Measurements from ENCODE around the gene NAGLU. TPM values are rescaled to one million over a fixed set of nuclear protein-coding genes. Genes with fewer than 3 reads are reported as not detected.
A peak's percentile ranks its signal among the peaks of the same experiment; 100 is the strongest.

The NAGLU gene
- polyA plus RNA-seq, 3 donors: 10.4 to 32.9 (median 24.9) TPM

DNA sequence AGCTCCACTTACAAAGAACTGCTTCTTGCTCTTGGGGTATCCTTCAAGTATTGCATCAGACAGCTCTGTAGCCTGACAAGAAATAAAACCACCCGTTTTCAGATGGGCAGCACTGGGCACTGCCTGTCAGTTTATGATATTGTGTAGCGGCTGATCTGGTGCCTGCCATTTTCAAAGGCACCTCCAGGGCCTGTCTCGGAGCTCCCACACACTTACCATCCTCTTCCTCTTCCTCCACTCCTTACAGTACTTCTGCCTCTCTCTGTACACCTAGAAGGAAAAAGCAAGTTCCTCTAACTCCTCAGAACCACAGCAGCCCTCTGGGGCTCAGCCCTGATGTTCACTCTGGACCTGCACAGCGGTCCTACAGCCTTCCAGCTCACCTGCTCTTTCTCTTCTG lies 37.1 kb downstream of the NAGLU start:
- Histone ChIP-seq H3K4me1 (ENCODE audit: control insufficient read depth in 1 of 2, insufficient read depth in 2 of 2, low read length in 2 of 2) (peaks cover 20 to 28% of the 10 kb centered on the region in 2 donors), H4K20me1 (ENCODE audit: insufficient read depth, low read length) (peaks cover 86% of the 10 kb centered on the region), H3K9ac (ENCODE audit: insufficient read depth, low read length, poor library complexity, severe bottlenecking) (no peak overlapping the region), H3K36me3 (replicated peaks in 1 of 2; ENCODE audit: control insufficient read depth in 1 of 2, insufficient read depth in 2 of 2, low read length in 2 of 2) (peaks cover 66 to 71% of the 10 kb centered on the region in 2 donors), H3K4me3 (replicated peaks in 1 of 3; ENCODE audit: low read depth in 2 of 3, low read length in 3 of 3) (no peak overlapping the region), H3K27ac (ENCODE audit: low read depth in 1 of 2, low read length in 2 of 2) (peak overlapping the region in 1 of 2 donors; percentile 27), H3K79me2 (ENCODE audit: insufficient read depth, low read length) (peaks cover 62% of the 10 kb centered on the region), H2AFZ (ENCODE audit: insufficient read depth, low read depth, low read length, poor library complexity, severe bottlenecking) (no peak overlapping the region), H3K4me2 (replicated peaks; ENCODE audit: extremely low read depth, low read length, poor library complexity, severe bottlenecking) (no peak overlapping the region), H3K9me3 (replicated peaks in 1 of 2; ENCODE audit: control insufficient read depth in 1 of 2, insufficient read depth in 1 of 2, low read length in 2 of 2) (no peaks in the 10 kb centered on the region), H3K27me3 (ENCODE audit: control insufficient read depth in 2 of 2, insufficient read depth in 2 of 2, low read length in 2 of 2) (no peaks in the 10 kb centered on the region)
- peaks cover 36% of the 10 kb centered on the region for H3K4me1 Mint-ChIP-seq
- peaks cover 0 to 2% (median 0%) of the 10 kb centered on the region in 3 donors for H3K27me3 Mint-ChIP-seq (ENCODE audit: low read depth in 3 of 3)
- intact Hi-C loops (cut with micrococcal nuclease): no loop called here
- no peak for TF ChIP-seq CTCF (IDR thresholded peaks at IDR 0.05)
- peaks cover 0 to 2% (median 0%) of the 10 kb centered on the region in 7 donors for H3K9me3 Mint-ChIP-seq
- H3K4me3 Mint-ChIP-seq: no peak overlapping the region
- no peak for DNase-seq
- 69% methylated on average over 3 of the region's 4 CpGs for WGBS (ENCODE audit: insufficient coverage)
- peaks cover 64 to 78% of the 10 kb centered on the region in 2 donors for H3K36me3 Mint-ChIP-seq
- peak overlapping the region in 6 of 7 donors; percentile 5 to 86 (median 59) for H3K27ac Mint-ChIP-seq

DNA sequence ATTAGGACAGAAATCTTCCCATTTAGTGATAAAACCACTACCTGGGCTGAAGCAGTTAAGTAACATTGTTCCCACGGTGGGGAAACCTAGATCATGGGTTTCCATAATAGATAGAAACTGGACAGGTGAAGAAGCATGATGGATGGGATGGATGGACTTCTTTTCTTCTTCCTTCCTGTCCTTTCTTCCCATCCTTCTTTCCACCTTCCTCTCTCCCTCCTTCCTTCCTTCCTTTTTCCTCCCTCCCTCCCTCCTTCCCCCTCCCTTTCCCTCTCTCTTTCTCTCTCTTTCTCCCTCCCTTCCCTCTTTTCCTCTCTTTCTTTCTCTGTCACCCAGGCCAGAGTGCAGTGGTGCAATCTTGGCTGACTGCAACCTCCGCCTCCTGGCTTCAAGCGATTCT lies 38.4 kb downstream of the NAGLU start:
- peaks cover 35% of the 10 kb centered on the region for H3K4me1 Mint-ChIP-seq

More for the DNA sequence above, 38.4 kb downstream of the NAGLU start:
- 80% methylated on average over 1 of the region's 3 CpGs for WGBS (ENCODE audit: insufficient coverage)
- H3K27me3 Mint-ChIP-seq (ENCODE audit: low read depth in 3 of 3): peaks cover 0 to 2% (median 0%) of the 10 kb centered on the region in 3 donors
- TF ChIP-seq CTCF (IDR thresholded peaks at IDR 0.05): no peak
- H3K4me3 Mint-ChIP-seq: no peak overlapping the region
- Histone ChIP-seq H4K20me1 (ENCODE audit: insufficient read depth, low read length) (peaks cover 73% of the 10 kb centered on the region), H3K79me2 (ENCODE audit: insufficient read depth, low read length) (peaks cover 52% of the 10 kb centered on the region), H3K4me3 (replicated peaks in 1 of 3; ENCODE audit: low read depth in 2 of 3, low read length in 3 of 3) (no peak overlapping the region), H2AFZ (ENCODE audit: insufficient read depth, low read depth, low read length, poor library complexity, severe bottlenecking) (no peak overlapping the region), H3K27ac (ENCODE audit: low read depth in 1 of 2, low read length in 2 of 2) (no peak overlapping the region), H3K27me3 (ENCODE audit: control insufficient read depth in 2 of 2, insufficient read depth in 2 of 2, low read length in 2 of 2) (no peaks in the 10 kb centered on the region), H3K9ac (ENCODE audit: insufficient read depth, low read length, poor library complexity, severe bottlenecking) (no peak overlapping the region), H3K4me1 (ENCODE audit: control insufficient read depth in 1 of 2, insufficient read depth in 2 of 2, low read length in 2 of 2) (peaks cover 22 to 27% of the 10 kb centered on the region in 2 donors), H3K4me2 (replicated peaks; ENCODE audit: extremely low read depth, low read length, poor library complexity, severe bottlenecking) (no peak overlapping the region), H3K9me3 (replicated peaks in 1 of 2; ENCODE audit: control insufficient read depth in 1 of 2, insufficient read depth in 1 of 2, low read length in 2 of 2) (no peaks in the 10 kb centered on the region), H3K36me3 (replicated peaks in 1 of 2; ENCODE audit: control insufficient read depth in 1 of 2, insufficient read depth in 2 of 2, low read length in 2 of 2) (peaks cover 54 to 61% of the 10 kb centered on the region in 2 donors)
- H3K9me3 Mint-ChIP-seq: peaks cover 0 to 2% (median 0%) of the 10 kb centered on the region in 7 donors
- no peak overlapping the region for H3K27ac Mint-ChIP-seq
- intact Hi-C loops (cut with micrococcal nuclease): no loop called here
- peaks cover 55 to 69% of the 10 kb centered on the region in 2 donors for H3K36me3 Mint-ChIP-seq
- DNase-seq: no peak
